ENCODE results near the gene PTS. TPM values are rescaled to one million over a fixed set of nuclear protein-coding genes. Genes with fewer than 3 reads are reported as not detected.

PTS gene
- total RNA-seq, 4 donors from 2014 or later = 23.4 to 81.5 (median 38.5) TPM

GRCh38 chr11:112270551-112271180, 44.4 kb downstream of the PTS start:
- Histone ChIP-seq H3K4me3 (no peak overlapping the region), H3K4me1 (no peaks in the 10 kb centered on the region), H3K27ac (no peak overlapping the region), H3K9me3 (no peaks in the 10 kb centered on the region), H3K36me3 (no peaks in the 10 kb centered on the region), H3K27me3 (no peaks in the 10 kb centered on the region)
- intact Hi-C loops (cut with DNase I; ENCODE audit: low total_unique reads) (no loop called here), in situ Hi-C loops (cut with MboI; ENCODE audit: low sequenced_read_pairs in 4 of 4) (no loop called here)
- TF ChIP-seq CTCF (IDR thresholded peaks at IDR 0.05 in 4 of 5, conservative IDR thresholded peaks at IDR 0.05 in 1 of 5) = no peak
- no peak for TF ChIP-seq POLR2A (IDR thresholded peaks at IDR 0.05)
- ATAC-seq (no peak), DNase-seq (no peak)

GRCh38 chr11:112271242-112271641, 45.0 kb downstream of the PTS start:
- TF ChIP-seq POLR2A (IDR thresholded peaks at IDR 0.05) (no peak), CTCF (IDR thresholded peaks at IDR 0.05 in 4 of 5, conservative IDR thresholded peaks at IDR 0.05 in 1 of 5) (no peak)
- Histone ChIP-seq H3K27ac (no peak overlapping the region), H3K36me3 (no peaks in the 10 kb centered on the region), H3K9me3 (no peaks in the 10 kb centered on the region), H3K4me3 (no peak overlapping the region), H3K4me1 (no peaks in the 10 kb centered on the region), H3K27me3 (no peaks in the 10 kb centered on the region)
- intact Hi-C loops (cut with DNase I; ENCODE audit: low total_unique reads) (no loop called here), in situ Hi-C loops (cut with MboI; ENCODE audit: low sequenced_read_pairs in 4 of 4) (no loop called here)
- no peak for ATAC-seq
- no peak for DNase-seq

- DNase-seq = no peak
- intact Hi-C loops (cut with DNase I; ENCODE audit: low total_unique reads) (no loop called here), in situ Hi-C loops (cut with MboI; ENCODE audit: low sequenced_read_pairs in 4 of 4) (no loop called here)
- no peak overlapping the region for H3K4me3 ChIP-seq
- H3K9me3 ChIP-seq = no peaks in the 10 kb centered on the region
- no peak for TF ChIP-seq CTCF (IDR thresholded peaks at IDR 0.05 in 4 of 5, conservative IDR thresholded peaks at IDR 0.05 in 1 of 5)
- no peak for TF ChIP-seq POLR2A (IDR thresholded peaks at IDR 0.05)
- no peaks in the 10 kb centered on the region for H3K4me1 ChIP-seq
- ATAC-seq = no peak
- H3K36me3 ChIP-seq = no peaks in the 10 kb centered on the region
- no peaks in the 10 kb centered on the region for H3K27me3 ChIP-seq
- no peak overlapping the region for H3K27ac ChIP-seq
Observed at GRCh38 chr11:112273066-112273465, 46.8 kb downstream of the PTS start.

- ATAC-seq = no peak
- Histone ChIP-seq H3K4me3 (no peak overlapping the region), H3K27ac (no peak overlapping the region), H3K27me3 (no peaks in the 10 kb centered on the region), H3K9me3 (no peaks in the 10 kb centered on the region), H3K4me1 (no peaks in the 10 kb centered on the region), H3K36me3 (no peaks in the 10 kb centered on the region)
- TF ChIP-seq POLR2A (IDR thresholded peaks at IDR 0.05) = no peak
- TF ChIP-seq CTCF (IDR thresholded peaks at IDR 0.05 in 4 of 5, conservative IDR thresholded peaks at IDR 0.05 in 1 of 5) = no peak
- DNase-seq = no peak
- intact Hi-C loops (cut with DNase I; ENCODE audit: low total_unique reads) (no loop called here), in situ Hi-C loops (cut with MboI; ENCODE audit: low sequenced_read_pairs in 4 of 4) (no loop called here)
Observed at GRCh38 chr11:112274007-112274783, 48.0 kb downstream of the PTS start.
